GM12892 (cell line): ENCODE data around the gene CCDC152.

Source experiments
- POLR2A ChIP-seq: IDR thresholded peaks from 2 replicates; pipeline ENCODE4 v1.6.1; 2011; ENCODE audit warnings: low read depth, low read length, control low read depth
- POLR2AphosphoS5 ChIP-seq: IDR thresholded peaks from 2 replicates; pipeline ENCODE4 v1.6.1; 2011; ENCODE audit warnings: low read depth, low read length, control low read depth
- TAF1 ChIP-seq: IDR thresholded peaks from 2 replicates; pipeline ENCODE4 v1.6.1; 2011; ENCODE audit warnings: low read depth, mild to moderate bottlenecking, control low read depth, low read length, borderline replicate concordance

DNA sequence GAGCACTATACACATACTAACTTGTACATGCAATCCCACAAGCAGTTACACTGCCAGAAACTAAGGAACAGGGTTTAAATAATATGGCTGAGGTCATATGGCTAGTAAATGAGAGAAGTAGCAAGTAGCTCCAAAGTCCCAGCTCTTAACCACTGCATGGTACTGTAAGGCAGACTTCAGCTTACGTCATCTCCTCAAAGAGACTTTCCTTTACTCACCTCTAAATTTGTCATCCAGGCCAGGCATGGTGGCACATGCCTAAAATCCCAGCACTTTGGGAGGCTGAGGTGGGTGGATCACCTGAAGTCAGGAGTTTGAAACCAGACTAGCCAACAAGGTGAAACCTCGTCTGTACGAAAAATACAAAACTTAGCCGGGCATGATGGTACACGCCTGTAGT, 75.4 kb downstream of the CCDC152 start:
- TF ChIP-seq POLR2A (no peak), POLR2AphosphoS5 (no peak), TAF1 (no peak)
